ENCODE data around the gene BLVRB.
"Not testable (repeated sequence)": the region's sequence is repeated elsewhere in the genome, so short reads cannot be mapped to it uniquely, and the experiment has no call there.

The BLVRB gene

GRCh38 chr19:40465557-40466218 lies at the start of gene BLVRB:
Gene BLVRB, minus strand, starts transcription at chr19:40465745. Its CDS starts 57 bp downstream, at chr19:40465688.
- peak; percentile 98 for DNase-seq (ENCODE audit: low read depth)

GRCh38 chr19:40513741-40514315 lies 48.3 kb upstream of the BLVRB start:
- no peak for DNase-seq (ENCODE audit: low read depth)

GRCh38 chr19:40513345-40513678 lies 47.8 kb upstream of the BLVRB start:
- DNase-seq (ENCODE audit: low read depth) = no peak

DNA sequence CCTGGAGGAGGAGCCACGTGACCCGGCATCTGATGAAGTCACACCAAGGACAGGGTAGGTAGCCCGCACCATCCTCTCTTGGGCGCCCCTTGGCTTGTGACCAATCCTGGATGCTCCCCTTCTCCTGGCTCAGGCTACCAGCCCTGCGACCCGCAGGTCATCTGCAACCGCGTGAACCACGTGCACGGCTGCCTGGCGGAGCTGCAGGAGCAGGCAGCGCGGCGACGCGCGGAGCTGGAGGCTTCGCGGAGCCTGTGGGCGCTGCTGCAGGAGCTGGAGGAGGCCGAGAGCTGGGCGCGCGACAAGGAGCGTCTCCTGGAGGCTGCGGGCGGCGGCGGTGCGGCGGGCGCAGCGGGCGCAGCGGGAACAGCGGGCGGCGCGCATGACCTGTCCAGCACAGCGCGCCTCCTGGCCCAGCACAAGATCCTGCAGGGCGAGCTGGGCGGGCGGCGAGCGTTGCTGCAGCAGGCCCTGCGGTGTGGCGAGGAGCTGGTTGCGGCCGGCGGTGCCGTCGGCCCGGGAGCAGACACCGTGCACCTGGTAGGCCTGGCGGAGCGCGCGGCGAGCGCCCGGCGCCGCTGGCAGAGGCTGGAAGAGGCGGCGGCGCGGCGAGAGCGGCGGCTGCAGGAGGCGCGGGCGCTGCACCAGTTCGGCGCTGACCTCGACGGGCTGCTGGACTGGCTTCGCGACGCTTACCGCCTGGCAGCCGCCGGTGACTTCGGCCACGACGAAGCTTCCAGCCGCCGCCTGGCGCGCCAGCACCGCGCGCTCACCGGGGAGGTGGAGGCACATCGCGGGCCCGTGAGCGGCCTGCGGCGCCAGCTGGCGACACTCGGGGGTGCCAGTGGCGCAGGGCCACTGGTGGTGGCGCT lies 47.2 kb upstream of the BLVRB start:
- no peak for DNase-seq (ENCODE audit: low read depth)

DNA sequence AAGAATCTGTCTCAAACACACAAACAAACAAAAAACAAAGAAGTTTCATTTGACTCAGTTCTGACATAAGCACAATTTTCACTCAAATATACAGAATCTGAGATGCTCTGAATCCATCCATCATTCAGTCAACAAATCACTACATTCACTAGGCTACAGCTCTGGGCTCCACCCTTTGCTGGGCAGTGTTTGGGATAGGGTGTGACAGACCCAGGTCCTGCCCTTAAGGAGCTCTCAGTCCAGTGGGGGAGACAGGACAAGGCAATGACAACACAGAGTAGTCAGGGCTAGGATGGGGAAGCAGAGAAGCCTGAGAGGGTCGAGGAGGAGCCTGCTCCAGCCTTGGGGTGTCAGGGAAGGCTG lies 46.5 kb upstream of the BLVRB start:
- no peak for DNase-seq (ENCODE audit: low read depth)

- no peak for DNase-seq (ENCODE audit: low read depth)
Observed at GRCh38 chr19:40511487-40511886, 45.9 kb upstream of the BLVRB start.

DNA sequence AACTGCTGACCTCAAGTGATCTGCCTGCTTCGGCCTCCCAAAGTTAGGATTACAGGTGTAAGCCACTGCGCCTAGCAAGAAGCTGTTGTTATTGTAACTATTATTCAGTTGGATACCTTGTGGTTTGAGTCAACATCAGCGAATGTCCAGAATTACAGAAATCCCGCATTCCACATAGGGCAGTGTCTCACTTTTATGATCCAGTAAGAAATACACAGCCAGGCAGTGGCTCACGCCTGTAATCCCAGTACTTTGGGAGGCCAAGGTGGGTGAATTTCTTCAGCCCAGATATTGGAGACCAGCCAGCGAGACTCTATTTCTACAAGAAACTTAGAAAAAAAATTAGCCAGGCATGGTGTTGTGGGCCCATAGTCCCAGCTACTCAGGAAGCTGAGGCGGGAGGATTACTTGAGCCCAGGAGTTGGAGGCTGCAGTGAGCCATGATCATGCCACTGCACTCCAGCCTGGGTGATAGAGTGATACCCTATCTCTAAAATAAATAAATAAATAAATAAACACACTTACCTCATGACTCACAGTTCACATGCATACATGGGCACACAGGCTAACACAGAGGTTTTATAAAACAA lies 45.1 kb upstream of the BLVRB start:
- no peak for DNase-seq (ENCODE audit: low read depth)

DNA sequence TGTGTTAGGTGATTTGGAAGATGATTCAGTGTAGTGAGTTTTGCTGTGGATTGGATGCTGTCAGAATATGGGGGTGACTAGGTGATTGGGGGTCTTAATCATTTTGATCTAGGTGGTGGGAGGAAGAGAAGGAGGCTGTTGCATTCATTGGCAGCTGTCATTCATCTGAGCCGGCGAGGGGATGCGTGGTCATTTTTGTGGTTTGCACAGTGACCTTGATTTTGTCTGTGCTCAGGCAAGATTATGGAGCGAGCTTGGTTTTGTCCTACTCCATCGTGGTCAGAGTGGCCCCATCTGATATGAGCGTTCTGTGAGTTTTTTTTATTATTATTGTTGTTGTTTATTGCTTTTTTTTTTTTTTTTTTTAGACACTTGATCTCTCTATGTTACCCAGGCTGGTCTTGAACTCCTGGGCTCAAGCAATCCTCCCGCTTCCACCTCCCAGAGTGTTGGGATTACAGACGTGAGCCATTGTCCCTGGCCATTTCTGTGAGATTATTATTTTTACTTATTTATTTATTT lies 43.3 kb upstream of the BLVRB start:
- DNase-seq (ENCODE audit: low read depth) = no peak

DNA sequence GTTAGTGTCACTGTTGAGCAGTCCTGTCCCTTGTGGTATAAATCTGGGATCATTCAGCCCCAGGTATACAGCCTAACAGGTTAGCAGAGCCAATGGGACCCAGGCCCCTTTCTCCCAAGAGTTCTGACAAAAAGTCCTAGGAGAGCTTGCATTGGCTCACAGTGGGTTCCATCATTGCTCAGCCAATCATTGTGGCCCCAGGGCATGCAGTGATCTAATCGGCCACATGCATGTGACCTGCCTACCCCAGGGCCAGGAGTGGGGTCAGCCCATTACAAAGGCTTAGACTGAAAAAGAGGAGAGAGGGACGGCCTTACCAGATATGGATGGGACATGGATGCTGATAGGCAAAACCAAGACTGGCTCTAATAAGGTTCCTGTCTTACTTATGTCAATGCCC lies 42.3 kb upstream of the BLVRB start:
- no peak for DNase-seq (ENCODE audit: low read depth)

DNA sequence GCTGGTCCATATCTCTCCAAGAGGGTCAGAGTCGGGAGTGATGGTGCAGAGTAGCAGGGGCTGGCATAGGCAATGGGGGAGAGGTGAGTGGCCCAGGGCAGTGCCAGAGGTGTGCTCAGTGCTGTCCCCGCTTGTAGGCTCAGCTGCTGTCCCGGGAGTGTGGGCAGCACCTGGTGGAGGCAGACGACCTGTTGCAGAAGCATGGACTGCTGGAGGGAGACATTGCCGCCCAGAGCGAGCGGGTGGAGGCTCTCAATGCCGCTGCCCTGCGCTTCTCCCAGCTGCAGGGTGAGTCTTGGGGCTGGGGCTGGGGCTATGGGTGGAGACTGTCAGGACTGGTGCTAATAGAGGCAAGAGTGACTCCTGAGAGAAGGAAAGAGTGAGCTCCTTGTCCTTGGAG lies 40.6 kb upstream of the BLVRB start:
- no peak for DNase-seq (ENCODE audit: low read depth)

DNA sequence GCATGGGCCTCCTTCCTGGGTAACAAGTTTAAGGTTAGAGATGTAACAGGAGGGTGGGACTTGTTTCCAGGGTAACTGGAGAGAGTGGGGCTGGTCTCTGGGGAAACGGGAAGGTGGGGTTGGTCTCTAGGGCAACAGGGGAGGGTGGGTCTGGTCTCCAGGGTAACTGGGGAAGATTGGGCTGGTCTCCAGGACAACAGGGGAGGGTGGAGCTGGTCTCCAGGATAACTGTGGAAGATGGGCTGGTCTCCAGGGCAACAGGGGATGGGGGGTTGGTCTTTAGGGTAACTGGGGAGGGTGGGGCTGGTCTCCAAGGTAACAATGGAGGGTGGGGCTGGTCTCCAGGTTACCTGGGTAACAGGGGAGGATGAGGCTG lies 37.8 kb upstream of the BLVRB start:
- no peak for DNase-seq (ENCODE audit: low read depth)

GRCh38 chr19:40502647-40503319 lies 37.2 kb upstream of the BLVRB start:
- DNase-seq (ENCODE audit: low read depth) = no peak

GRCh38 chr19:40502081-40502480 lies 36.5 kb upstream of the BLVRB start:
- DNase-seq (ENCODE audit: low read depth) = no peak

GRCh38 chr19:40501599-40501998 lies 36.1 kb upstream of the BLVRB start:
- DNase-seq (ENCODE audit: low read depth) = no peak

DNA sequence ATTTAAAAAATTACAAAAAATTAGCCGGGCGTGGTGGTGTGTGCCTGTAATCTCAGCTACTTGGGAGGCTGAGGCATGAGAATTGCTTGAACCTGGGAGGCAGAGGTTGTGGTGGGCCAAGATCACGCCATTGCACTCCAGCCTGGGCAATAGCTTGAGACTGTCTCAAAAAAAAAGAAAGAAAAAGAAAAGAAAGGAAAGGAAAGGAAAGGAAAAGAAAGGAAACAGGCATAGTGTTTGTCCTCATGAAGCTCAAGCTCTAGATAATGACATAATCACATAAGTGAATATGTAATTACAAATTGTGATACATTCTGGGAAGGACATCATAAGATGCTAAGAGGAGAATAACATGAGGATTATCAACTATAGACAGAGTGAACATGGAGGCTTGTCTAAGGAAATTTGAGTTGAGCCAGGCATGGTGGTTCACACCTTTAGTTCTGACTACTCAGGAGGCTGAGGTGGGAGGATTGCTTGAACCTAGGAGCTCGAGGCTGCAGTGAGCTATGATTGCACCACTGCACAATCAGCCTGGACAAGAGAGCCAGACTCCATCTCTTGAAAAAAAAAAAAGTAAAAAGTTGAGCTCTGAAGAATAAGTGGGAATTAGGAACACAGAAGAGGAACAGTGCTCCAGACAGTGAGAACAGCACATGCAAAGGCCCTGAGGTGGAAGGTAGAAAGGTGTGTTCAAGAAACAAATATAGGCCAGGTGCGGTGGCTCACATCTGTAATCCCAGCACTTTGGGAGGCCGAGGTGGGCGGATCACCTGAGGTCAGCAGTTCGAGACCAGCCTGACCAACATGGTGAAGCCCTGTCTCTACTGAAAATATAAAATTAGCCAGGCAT lies 35.4 kb upstream of the BLVRB start:
- not testable (repeated sequence) for DNase-seq (ENCODE audit: low read depth)

DNA sequence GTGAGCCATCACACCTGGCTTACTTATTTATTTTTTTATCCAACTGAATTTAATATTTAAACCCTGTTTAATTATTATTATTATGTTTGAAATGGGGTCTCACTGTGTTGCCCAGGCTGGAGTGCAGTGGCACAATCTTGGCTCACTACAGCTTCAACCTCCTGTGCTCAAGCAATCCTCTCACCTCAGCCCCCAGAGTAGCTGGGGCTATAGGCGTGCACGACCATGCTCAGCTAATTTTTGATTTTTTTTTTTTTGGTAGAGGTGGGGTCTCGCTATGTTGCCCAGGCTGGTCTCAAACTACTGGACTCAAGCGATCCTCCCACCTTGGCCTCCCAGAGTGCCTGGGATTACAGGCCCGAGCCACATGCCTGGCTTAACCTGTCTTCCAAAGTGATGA lies 33.8 kb upstream of the BLVRB start:
- DNase-seq (ENCODE audit: low read depth) = no peak

DNA sequence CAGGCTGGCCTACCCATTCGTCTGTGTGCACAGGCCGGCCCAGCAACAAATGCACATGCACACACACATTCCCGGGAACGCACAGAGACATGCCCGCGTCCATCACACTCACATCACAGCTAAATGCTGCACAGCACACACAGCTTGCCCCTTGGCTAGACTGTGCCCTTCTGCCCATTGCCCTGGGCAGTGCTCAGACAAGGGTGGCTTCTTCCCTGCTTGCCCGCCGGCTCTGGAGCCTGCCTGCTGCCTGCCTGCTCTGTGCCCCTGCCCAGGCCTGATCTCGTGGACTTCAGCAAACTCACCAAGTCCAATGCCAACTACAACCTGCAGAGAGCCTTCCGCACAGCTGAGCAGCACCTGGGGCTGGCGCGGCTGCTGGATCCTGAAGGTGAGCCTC lies 31.7 kb upstream of the BLVRB start:
- no peak for DNase-seq (ENCODE audit: low read depth)

GRCh38 chr19:40494191-40494838 lies 28.8 kb upstream of the BLVRB start:
- DNase-seq (ENCODE audit: low read depth) = no peak

GRCh38 chr19:40493778-40494177 lies 28.2 kb upstream of the BLVRB start:
- DNase-seq (ENCODE audit: low read depth) = no peak

- DNase-seq (ENCODE audit: low read depth) = no peak
Observed at GRCh38 chr19:40492274-40492673, 26.7 kb upstream of the BLVRB start.

DNA sequence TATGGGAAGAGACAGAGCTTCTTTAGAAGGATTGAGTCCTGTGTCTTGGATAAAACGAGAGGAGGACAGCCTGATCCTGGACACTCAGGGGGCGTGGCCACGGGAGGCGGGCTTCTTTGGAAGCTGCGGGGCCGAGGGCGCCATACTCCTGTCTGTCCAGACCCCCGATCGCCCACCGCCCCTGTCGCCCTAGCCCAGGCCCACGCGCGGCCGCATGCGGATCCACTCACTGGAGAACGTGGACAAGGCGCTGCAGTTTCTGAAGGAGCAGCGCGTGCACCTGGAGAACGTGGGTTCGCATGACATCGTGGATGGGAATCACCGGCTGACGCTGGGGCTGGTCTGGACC lies 24.3 kb upstream of the BLVRB start:
- DNase-seq (ENCODE audit: low read depth) = no peak

All from stromal cell of bone marrow (primary cell).